H1 (cell line): ENCODE data around the gene RUNX1.

Source experiments
- ATF2 ChIP-seq: IDR thresholded peaks from 2 replicates; pipeline ENCODE4 v1.6.1; 2012; ENCODE audit warnings: low read length, inconsistent platforms
- CEBPB ChIP-seq: IDR thresholded peaks from 2 replicates; pipeline ENCODE4 v1.6.1; 2012; ENCODE audit warnings: low read depth, low read length
- CHD1 ChIP-seq: IDR thresholded peaks from 2 replicates; pipeline ENCODE4 v1.6.1; 2012; ENCODE audit warnings: low read depth, low read length, improper control_type of control experiment
- CHD2 ChIP-seq: IDR thresholded peaks from 2 replicates; pipeline ENCODE4 v1.6.1; 2012; ENCODE audit warnings: low read length, improper control_type of control experiment
- EZH2 ChIP-seq: fragments of 200-600 bp; sonication (generic); IDR thresholded peaks from 2 replicates; pipeline ENCODE4 v1.7.1; 2012; ENCODE audit warnings: low read depth, mild to moderate bottlenecking, moderate library complexity, low read length, inconsistent platforms; ENCODE audit not compliant: severe bottlenecking
- FOSL1 ChIP-seq: IDR thresholded peaks from 2 replicates; pipeline ENCODE4 v1.6.1; 2011; ENCODE audit warnings: mild to moderate bottlenecking, low read depth, low read length, moderate library complexity; ENCODE audit not compliant: insufficient read depth
- HDAC2 ChIP-seq, 2 experiments: fragments of 300-600 bp in 1 of 2; sonication (generic) in 1 of 2; IDR thresholded peaks; 2 replicates each; pipeline ENCODE4 v1.6.1; 2011 to 2012; ENCODE audit warnings: low read depth in 2 of 2, low read length in 2 of 2, mild to moderate bottlenecking in 2 of 2, moderate library complexity in 2 of 2, borderline replicate concordance in 1 of 2, inconsistent platforms in 1 of 2
- NRF1 ChIP-seq: IDR thresholded peaks from 2 replicates; pipeline ENCODE4 v1.6.1; 2011; ENCODE audit warnings: mild to moderate bottlenecking, low read depth, low read length, improper control_type of control experiment
- POLR2A ChIP-seq, 2 experiments: IDR thresholded peaks; 1 replicate in 1 of 2; 2 replicates in 1 of 2; pipeline ENCODE4 v1.6.1; 2011; ENCODE audit warnings: low read depth in 2 of 2, low read length in 2 of 2, mild to moderate bottlenecking in 2 of 2; ENCODE audit errors: control extremely low read depth in 1 of 2
- POLR2AphosphoS5 ChIP-seq: IDR thresholded peaks from 2 replicates; pipeline ENCODE4 v1.6.1; 2011; ENCODE audit warnings: low read depth, low read length
- TAF1 ChIP-seq: IDR thresholded peaks from 2 replicates; pipeline ENCODE4 v1.6.1; 2011; ENCODE audit warnings: mild to moderate bottlenecking, low read depth, low read length
- TBP ChIP-seq: IDR thresholded peaks from 2 replicates; pipeline ENCODE4 v1.6.1; 2011; ENCODE audit warnings: low read depth, low read length, improper control_type of control experiment
- YY1 ChIP-seq: IDR thresholded peaks from 2 replicates; pipeline ENCODE4 v1.6.1; 2011; ENCODE audit warnings: low read depth, mild to moderate bottlenecking, low read length
- TF ChIP-seq, protein P1 (sequence below), 3 experiments: IDR thresholded peaks; 1 replicate in 2 of 3; 2 replicates in 1 of 3; pipeline versions ENCODE4 v1.5.1 to v1.6.1; 2011; ENCODE audit warnings: low read length in 3 of 3, mild to moderate bottlenecking in 3 of 3, inconsistent platforms in 2 of 3, low read depth in 1 of 3, moderate library complexity in 1 of 3; ENCODE audit not compliant: insufficient read depth in 1 of 3; ENCODE audit errors: control extremely low read depth in 1 of 3

DNA sequence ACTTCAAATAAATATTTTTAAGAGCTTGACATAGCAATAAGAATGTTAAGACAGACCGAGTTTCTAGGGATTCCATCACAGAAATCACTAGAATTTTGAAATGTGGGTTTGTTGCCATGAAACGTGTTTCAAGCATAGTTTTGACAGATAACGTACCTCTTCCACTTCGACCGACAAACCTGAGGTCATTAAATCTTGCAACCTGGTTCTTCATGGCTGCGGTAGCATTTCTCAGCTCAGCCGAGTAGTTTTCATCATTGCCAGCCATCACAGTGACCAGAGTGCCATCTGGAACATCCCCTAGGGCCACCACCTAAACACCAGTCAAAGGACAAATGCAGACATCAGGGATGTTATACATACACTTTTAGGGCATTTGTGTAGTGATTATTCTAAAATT is 168.7 kb downstream of the RUNX1 start:
- TF ChIP-seq POLR2AphosphoS5 (no peak), CEBPB (no peak), EZH2 (no peak), ATF2 (no peak), CHD1 (no peak), NRF1 (no peak), TAF1 (no peak), CHD2 (no peak), TBP (no peak), HDAC2 (IDR thresholded peaks at IDR 0.05; ENCODE audit: borderline replicate concordance in 1 of 2, low read depth in 2 of 2, low read length in 2 of 2) (no peak), POLR2A (IDR thresholded peaks at IDR 0.05; ENCODE audit: control extremely low read depth in 1 of 2, low read depth in 2 of 2, low read length in 2 of 2) (no peak), YY1 (no peak), FOSL1 (no peak)
- TF ChIP-seq, protein P1, sequence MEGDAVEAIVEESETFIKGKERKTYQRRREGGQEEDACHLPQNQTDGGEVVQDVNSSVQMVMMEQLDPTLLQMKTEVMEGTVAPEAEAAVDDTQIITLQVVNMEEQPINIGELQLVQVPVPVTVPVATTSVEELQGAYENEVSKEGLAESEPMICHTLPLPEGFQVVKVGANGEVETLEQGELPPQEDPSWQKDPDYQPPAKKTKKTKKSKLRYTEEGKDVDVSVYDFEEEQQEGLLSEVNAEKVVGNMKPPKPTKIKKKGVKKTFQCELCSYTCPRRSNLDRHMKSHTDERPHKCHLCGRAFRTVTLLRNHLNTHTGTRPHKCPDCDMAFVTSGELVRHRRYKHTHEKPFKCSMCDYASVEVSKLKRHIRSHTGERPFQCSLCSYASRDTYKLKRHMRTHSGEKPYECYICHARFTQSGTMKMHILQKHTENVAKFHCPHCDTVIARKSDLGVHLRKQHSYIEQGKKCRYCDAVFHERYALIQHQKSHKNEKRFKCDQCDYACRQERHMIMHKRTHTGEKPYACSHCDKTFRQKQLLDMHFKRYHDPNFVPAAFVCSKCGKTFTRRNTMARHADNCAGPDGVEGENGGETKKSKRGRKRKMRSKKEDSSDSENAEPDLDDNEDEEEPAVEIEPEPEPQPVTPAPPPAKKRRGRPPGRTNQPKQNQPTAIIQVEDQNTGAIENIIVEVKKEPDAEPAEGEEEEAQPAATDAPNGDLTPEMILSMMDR (IDR thresholded peaks at IDR 0.05; ENCODE audit: control extremely low read depth in 1 of 3, insufficient read depth in 1 of 3, low read depth in 1 of 3, low read length in 3 of 3): no peak
